NCI-H128 (cell line): Measurements from ENCODE around the gene KRT82.
"Not testable (repeated sequence)": the region's sequence is repeated elsewhere in the genome, so short reads cannot be mapped to it uniquely, and the experiment has no call there.

Source experiments
- DNase-seq: peaks from one replicate; lab custom pipeline; 2025; ENCODE audit not compliant: unreplicated experiment; lab: John Stamatoyannopoulos, UW

KRT82 gene

GRCh38 chr12:52413782-52414345 is 7.7 kb upstream of the KRT82 start:
- no peak for DNase-seq

GRCh38 chr12:52413202-52413601 is 7.1 kb upstream of the KRT82 start:
- DNase-seq: no peak

- no peak for DNase-seq
Observed at GRCh38 chr12:52411815-52412214, 5.7 kb upstream of the KRT82 start.

- DNase-seq: not testable (repeated sequence)
Observed at GRCh38 chr12:52410589-52411248, 4.6 kb upstream of the KRT82 start.

- DNase-seq: no peak
Observed at GRCh38 chr12:52407918-52408317, 1.8 kb upstream of the KRT82 start.

- DNase-seq: no peak
Observed at GRCh38 chr12:52404951-52405350, 1.2 kb downstream of the KRT82 start.

GRCh38 chr12:52403561-52403960 is 2.6 kb downstream of the KRT82 start:
- no peak for DNase-seq

GRCh38 chr12:52402873-52403540 is 3.1 kb downstream of the KRT82 start:
- DNase-seq: no peak

GRCh38 chr12:52402377-52402776 is 3.8 kb downstream of the KRT82 start:
- no peak for DNase-seq

- no peak for DNase-seq
Observed at GRCh38 chr12:52401926-52402325, 4.2 kb downstream of the KRT82 start.

GRCh38 chr12:52401526-52401925 is 4.6 kb downstream of the KRT82 start:
- DNase-seq: no peak

GRCh38 chr12:52400906-52401305 is 5.2 kb downstream of the KRT82 start:
- no peak for DNase-seq

- no peak for DNase-seq
Observed at GRCh38 chr12:52399756-52400155, 6.4 kb downstream of the KRT82 start.

- DNase-seq: no peak
Observed at GRCh38 chr12:52398176-52398575, 8.0 kb downstream of the KRT82 start.

GRCh38 chr12:52396656-52397055 is 9.5 kb downstream of the KRT82 start:
- no peak for DNase-seq

GRCh38 chr12:52395761-52396434 is 10.2 kb downstream of the KRT82 start:
- DNase-seq: no peak

- no peak for DNase-seq
Observed at GRCh38 chr12:52394836-52395405, 11.2 kb downstream of the KRT82 start.

- no peak for DNase-seq
Observed at GRCh38 chr12:52392465-52393007, 13.6 kb downstream of the KRT82 start.

GRCh38 chr12:52391618-52392002 is 14.5 kb downstream of the KRT82 start:
- peak; percentile 56 for DNase-seq

GRCh38 chr12:52390739-52391617 is 15.2 kb downstream of the KRT82 start:
- no peak for DNase-seq
